ENCODE measurements around the gene ST3GAL3. TPM values are rescaled to one million over a fixed set of nuclear protein-coding genes. Genes with fewer than 3 reads are reported as not detected.

Gene ST3GAL3
- total and polyA plus RNA-seq, 10 of the 15 experiments (the other 5 are each of a cell fraction or from before 2014, with no cell fraction given) = 1.2 to 19.3 (median 11.0) TPM

- TF ChIP-seq CTCF (IDR thresholded peaks at IDR 0.05 in 2 of 3, conservative IDR thresholded peaks at IDR 0.05 in 1 of 3; ENCODE audit: control insufficient read depth in 2 of 3, extremely low read depth in 1 of 3, insufficient read depth in 1 of 3, low read depth in 3 of 3, low read length in 3 of 3) (no peak), CEBPZ (IDR thresholded peaks at IDR 0.05; ENCODE audit: low read depth, low read length) (no peak), TCF3 (IDR thresholded peaks at IDR 0.05; ENCODE audit: borderline replicate concordance, insufficient read depth, low read depth, low read length) (no peak), MAX (IDR thresholded peaks at IDR 0.05; ENCODE audit: low read depth, low read length) (no peak), EED (IDR thresholded peaks at IDR 0.05; ENCODE audit: low read depth) (no peak), IKZF1 (conservative IDR thresholded peaks at IDR 0.05) (no peak), NFYB (IDR thresholded peaks at IDR 0.05; ENCODE audit: insufficient read depth, low read depth, low read length) (no peak), ATF7 (IDR thresholded peaks at IDR 0.05; ENCODE audit: low read depth) (no peak), CREM (IDR thresholded peaks at IDR 0.05; ENCODE audit: low read depth) (no peak)
Observed at GRCh38 chr1:43764581-43764980, 57.2 kb downstream of the ST3GAL3 start (continued).

Measured in GM12878 (cell line).